IMR-90 (cell line): ENCODE results near the gene CATSPER3. TPM values are rescaled to one million over a fixed set of nuclear protein-coding genes. Genes with fewer than 3 reads are reported as not detected.

Source experiments
- ATAC-seq: fragments of 200-7000 bp; cut with Tn5 transposase; 2 replicates; pipeline ENCODE4 v1.9.1; 2020; ENCODE audit warnings: low read depth, mild to moderate bottlenecking, moderate library complexity
- BruUV-seq: library from RNA; stranded (reverse); fragments of 400-500 nt; replicated peaks from 2 replicates; lab custom pipeline; 2021; lab: Mats Ljungman, UMichigan
- CTCF ChIA-PET: fragments of 300-600 bp; formaldehyde crosslinking; extraction: SDS; loops from one replicate; lab custom pipeline; 2021; ENCODE audit warnings: antibody characterized with exemption; lab: Yijun Ruan, JAX
- POLR2A ChIA-PET: fragments of 300-600 bp; sonication (Branson Sonifier 250); formaldehyde crosslinking; loops from one replicate; lab custom pipeline; 2022; ENCODE audit warnings: antibody characterized with exemption; ENCODE audit not compliant: unreplicated experiment; lab: Charles Lee
- DNase-seq: peaks from one replicate; pipeline ENCODE4 v3.0.0; 2013
- H2AFZ ChIP-seq: replicated peaks from 2 replicates; pipeline ENCODE3; 2013; ENCODE audit warnings: low read length, mild to moderate bottlenecking; ENCODE audit not compliant: poor library complexity
- H2AK5ac ChIP-seq: 2 replicates; pipeline ENCODE4 v1.6.1; 2013; ENCODE audit warnings: low read depth, low read length, inconsistent platforms
- H2AK9ac ChIP-seq: replicated peaks from 2 replicates; pipeline ENCODE3; 2013; ENCODE audit warnings: mild to moderate bottlenecking, low read depth, low read length, moderate library complexity; ENCODE audit not compliant: poor library complexity
- H2BK120ac ChIP-seq: 2 replicates; pipeline ENCODE4 v1.6.1; 2013; ENCODE audit warnings: low read depth, low read length, inconsistent platforms
- H2BK15ac ChIP-seq: 3 replicates; pipeline ENCODE4 v1.6.1; 2013; ENCODE audit warnings: low read depth, low read length, inconsistent platforms
- H2BK20ac ChIP-seq: 2 replicates; pipeline ENCODE4 v1.6.1; 2013; ENCODE audit warnings: low read depth, mild to moderate bottlenecking, inconsistent platforms, low read length, moderate library complexity
- H2BK5ac ChIP-seq: 2 replicates; pipeline ENCODE4 v1.6.1; 2013; ENCODE audit warnings: mild to moderate bottlenecking, low read depth, low read length, inconsistent platforms; ENCODE audit not compliant: poor library complexity, severe bottlenecking
- H3K14ac ChIP-seq: replicated peaks from 2 replicates; pipeline ENCODE4 v1.6.1; 2013; ENCODE audit warnings: low read depth, low read length, inconsistent platforms
- H3K18ac ChIP-seq: 2 replicates; pipeline ENCODE4 v1.6.1; 2013; ENCODE audit warnings: low read depth, low read length, control low read depth
- H3K23ac ChIP-seq: 2 replicates; pipeline ENCODE4 v1.6.1; 2013; ENCODE audit warnings: low read depth, low read length, inconsistent platforms
- H3K27ac ChIP-seq: 2 replicates; pipeline ENCODE4 v1.5.1; 2013; ENCODE audit warnings: mild to moderate bottlenecking, control low read depth, low read length; ENCODE audit not compliant: insufficient read depth
- H3K27me3 ChIP-seq: 2 replicates; pipeline ENCODE4 v1.6.1; 2013; ENCODE audit warnings: low read length; ENCODE audit not compliant: control insufficient read depth, insufficient read depth
- H3K36me3 ChIP-seq: 2 replicates; pipeline ENCODE4 v1.6.1; 2013; ENCODE audit warnings: low read length, mixed read lengths; ENCODE audit not compliant: control insufficient read depth, insufficient read depth
- H3K4ac ChIP-seq: 2 replicates; pipeline ENCODE4 v1.6.1; 2013; ENCODE audit warnings: low read depth, low read length, inconsistent platforms
- H3K4me1 ChIP-seq: 2 replicates; pipeline ENCODE4 v1.6.1; 2013; ENCODE audit warnings: low read length, mixed read lengths; ENCODE audit not compliant: control insufficient read depth, insufficient read depth
- H3K4me2 ChIP-seq: 2 replicates; pipeline ENCODE4 v1.6.1; 2013; ENCODE audit warnings: low read depth, mild to moderate bottlenecking, control low read depth, low read length, moderate library complexity
- H3K4me3 ChIP-seq: 2 replicates; pipeline ENCODE4 v1.5.1; 2013; ENCODE audit warnings: low read depth, mild to moderate bottlenecking, control low read depth, low read length, moderate library complexity; ENCODE audit not compliant: insufficient read depth
- H3K56ac ChIP-seq: 2 replicates; pipeline ENCODE4 v1.6.1; 2013; ENCODE audit warnings: low read length, inconsistent platforms; ENCODE audit not compliant: insufficient read depth; ENCODE audit errors: extremely low read depth
- H3K79me1 ChIP-seq, 2 experiments: 2 replicates each; pipeline ENCODE4 v1.6.1; 2013; ENCODE audit warnings: low read length in 2 of 2, inconsistent platforms in 1 of 2, low read depth in 1 of 2
- H3K9ac ChIP-seq: 2 replicates; pipeline ENCODE4 v1.6.1; 2013; ENCODE audit warnings: low read depth, low read length, control low read depth
- H3K9me1 ChIP-seq: 2 replicates; pipeline ENCODE4 v1.6.1; 2013; ENCODE audit warnings: low read length, inconsistent platforms; ENCODE audit not compliant: insufficient read depth
- H3K9me3 ChIP-seq: 2 replicates; pipeline ENCODE4 v1.6.1; 2013; ENCODE audit warnings: low read length; ENCODE audit not compliant: control insufficient read depth, insufficient read depth
- H4K20me1 ChIP-seq: 2 replicates; pipeline ENCODE4 v1.6.1; 2013; ENCODE audit warnings: low read length, inconsistent platforms; ENCODE audit not compliant: insufficient read depth
- H4K5ac ChIP-seq: 2 replicates; pipeline ENCODE4 v1.6.1; 2013; ENCODE audit warnings: mild to moderate bottlenecking, low read depth, low read length, control low read depth
- H4K8ac ChIP-seq, 2 experiments: 2 replicates each; pipeline ENCODE4 v1.6.1; 2013; ENCODE audit warnings: low read depth in 2 of 2, low read length in 2 of 2, control low read depth in 1 of 2, inconsistent platforms in 1 of 2
- H4K91ac ChIP-seq: 2 replicates; pipeline ENCODE4 v1.6.1; 2013; ENCODE audit warnings: low read depth, low read length, inconsistent platforms; ENCODE audit not compliant: insufficient read depth
- BHLHE40 ChIP-seq: fragments of 150-350 bp; IDR thresholded peaks from 2 replicates; pipeline ENCODE4 v1.6.1; 2016; ENCODE audit warnings: mild to moderate bottlenecking, low read depth, low read length
- CEBPB ChIP-seq: IDR thresholded peaks from 2 replicates; pipeline ENCODE4 v1.6.1; 2012; ENCODE audit warnings: low read depth, low read length, improper control_type of control experiment
- CHD1 ChIP-seq: IDR thresholded peaks from 2 replicates; pipeline ENCODE4 v1.6.1; 2012; ENCODE audit warnings: low read depth, low read length, improper control_type of control experiment
- CTCF ChIP-seq: conservative IDR thresholded peaks from 2 replicates; pipeline ENCODE4 v1.5.1; 2012; ENCODE audit warnings: mild to moderate bottlenecking, low read depth, low read length, improper control_type of control experiment
- ELK1 ChIP-seq: fragments of 150-350 bp; IDR thresholded peaks from 2 replicates; pipeline ENCODE4 v1.6.1; 2016; ENCODE audit warnings: low read depth, mild to moderate bottlenecking, low read length, moderate library complexity, borderline replicate concordance
- FOS ChIP-seq: fragments of 150-350 bp; IDR thresholded peaks from 2 replicates; pipeline ENCODE4 v1.6.1; 2016; ENCODE audit warnings: low read depth, low read length
- MAFK ChIP-seq: IDR thresholded peaks from 2 replicates; pipeline ENCODE4 v1.6.1; 2012; ENCODE audit warnings: low read depth, low read length, improper control_type of control experiment
- MAZ ChIP-seq: IDR thresholded peaks from 2 replicates; pipeline ENCODE4 v1.6.1; 2012; ENCODE audit warnings: low read depth, mild to moderate bottlenecking, low read length, improper control_type of control experiment, moderate library complexity, borderline replicate concordance
- MXI1 ChIP-seq: IDR thresholded peaks from 2 replicates; pipeline ENCODE4 v1.6.1; 2012; ENCODE audit warnings: low read depth, mild to moderate bottlenecking, low read length, moderate library complexity, borderline replicate concordance
- NFE2L2 ChIP-seq: fragments of 150-350 bp; IDR thresholded peaks from 2 replicates; pipeline ENCODE4 v1.6.1; 2016; ENCODE audit warnings: low read depth, mild to moderate bottlenecking, low read length
- POLR2A ChIP-seq: IDR thresholded peaks from 2 replicates; pipeline ENCODE4 v1.6.1; 2012; ENCODE audit warnings: mild to moderate bottlenecking, low read depth, low read length
- RAD21 ChIP-seq: IDR thresholded peaks from 2 replicates; pipeline ENCODE4 v1.6.1; 2012; ENCODE audit warnings: low read length, improper control_type of control experiment
- RCOR1 ChIP-seq: IDR thresholded peaks from 2 replicates; pipeline ENCODE4 v1.6.1; 2012; ENCODE audit warnings: mild to moderate bottlenecking, low read length, improper control_type of control experiment; ENCODE audit not compliant: insufficient replicate concordance
- RFX5 ChIP-seq: IDR thresholded peaks from 2 replicates; pipeline ENCODE4 v1.8.0; 2012; ENCODE audit warnings: low read depth, mild to moderate bottlenecking, low read length, moderate library complexity
- SMC3 ChIP-seq: fragments of 150-350 bp; IDR thresholded peaks from 2 replicates; pipeline ENCODE4 v1.6.1; 2016; ENCODE audit warnings: low read depth, mild to moderate bottlenecking, antibody characterized with exemption, low read length, moderate library complexity
- USF2 ChIP-seq: fragments of 150-350 bp; IDR thresholded peaks from 2 replicates; pipeline ENCODE4 v1.6.1; 2017; ENCODE audit warnings: mild to moderate bottlenecking, antibody characterized with exemption, low read length, low read depth
- WGBS, 2 experiments: methylation state at CpG; one replicate each; pipeline versions ENCODE4 v1.1.5 to v1.1.7; 2013; ENCODE audit warnings: missing lambda C conversion rate in 2 of 2; ENCODE audit not compliant: insufficient read length in 1 of 2; ENCODE audit errors: extremely low coverage in 2 of 2; 5-methylcytosine and 5-hydroxymethylcytosine counted together
- dilution Hi-C: fragments of 300-500 bp; cut with HindIII; formaldehyde crosslinking; loops from one replicate; pipeline ENCODE4 v1.14.3; 2018; ENCODE audit warnings: low sequenced_read_pairs; ENCODE audit not compliant: unreplicated experiment
- in situ Hi-C: fragments of 300-500 bp; cut with MboI; formaldehyde crosslinking; loops from 3 replicates; pipeline ENCODE4 v1.14.3; 2019; ENCODE audit warnings: low sequenced_read_pairs, inconsistent platforms, mixed read lengths
- intact Hi-C: fragments of 100-400 bp; cut with micrococcal nuclease; formaldehyde crosslinking; loops from 2 replicates; pipeline ENCODE4 v1.10.0; 2022
- polyA plus RNA-seq, 3 experiments: library from polyadenylated mRNA; depleted of rRNA; stranded (reverse); fragments of >200 nt; gene quantifications; 2 replicates each; pipeline ENCODE4 v1.2.3, GENCODE V29; 2012; ENCODE audit warnings: low replicate concordance in 1 of 3
- total RNA-seq: library from RNA; depleted of rRNA; stranded (reverse); fragments of >200 nt; gene quantifications from 2 replicates; pipeline ENCODE4 v1.2.3, GENCODE V29; 2012

The CATSPER3 gene
- total and polyA plus RNA-seq, 2 of the 4 experiments (the other 2 are of a cell fraction) = under 0.01 to 0.12 TPM

GRCh38 chr5:135056316-135057030 is 88.8 kb downstream of the CATSPER3 start:
- TF ChIP-seq MXI1 (no peak), POLR2A (no peak), ELK1 (no peak), FOS (no peak), NFE2L2 (no peak), BHLHE40 (no peak), RCOR1 (no peak), MAFK (no peak), RFX5 (no peak), CHD1 (no peak), CEBPB (no peak), MAZ (no peak), RAD21 (no peak), USF2 (no peak), SMC3 (no peak), CTCF (no peak)
- WGBS, 2 experiments = 100% methylated on average over 2 of the region's 8 CpGs; no CpG with 5 or more reads in 1 of the 2 experiments
- in situ Hi-C loops = no loop called here

More at GRCh38 chr5:135056316-135057030, 88.8 kb downstream of the CATSPER3 start:
- Histone ChIP-seq H3K56ac (no peak overlapping the region), H3K4me1 (peaks cover 8% of the 10 kb centered on the region; the same call in 1 of the 2 replicates), H2BK20ac (no peak overlapping the region), H3K9ac (no peak overlapping the region), H3K18ac (no peak overlapping the region), H3K27ac (no peak overlapping the region), H3K4me3 (no peak overlapping the region), H4K8ac (no peak overlapping the region), H3K4me2 (no peak overlapping the region), H2AK5ac (no peak overlapping the region), H4K5ac (no peak overlapping the region), H3K9me1 (peaks cover 12% of the 10 kb centered on the region; the same call in 1 of the 2 replicates), H3K27me3 (peaks cover 16% of the 10 kb centered on the region; the same call in 1 of the 2 replicates), H2BK15ac (no peak overlapping the region), H3K36me3 (peaks cover 2% of the 10 kb centered on the region; the same call in 1 of the 2 replicates), H2BK5ac (no peak overlapping the region), H3K4ac (no peak overlapping the region), H3K9me3 (no peaks in the 10 kb centered on the region), H4K20me1 (no peaks in the 10 kb centered on the region), H3K79me1 (no peaks in the 10 kb centered on the region), H2AK9ac (no peak overlapping the region), H2BK120ac (no peak overlapping the region), H3K23ac (no peak overlapping the region), H3K14ac (no peak overlapping the region), H4K91ac (no peak overlapping the region), H2AFZ (no peak overlapping the region)
- POLR2A ChIA-PET = no interaction called here
- CTCF ChIA-PET = no interaction called here
- DNase-seq = no peak
- ATAC-seq = no peak
- dilution Hi-C loops = no loop called here
- intact Hi-C loops = no loop called here
- BruUV-seq = no TSS peak
